Stimulated activated CD4-positive, alpha-beta T cell treated with anti-CD3 and anti-CD28 coated beads, Interleukin-2, amount 100 ng/mL, for 4 hours (primary cell): ENCODE data around the gene ZNF398.
A peak's percentile ranks its signal among the peaks of the same experiment; 100 is the strongest.

Experiments
- DNase-seq: peaks from one replicate; pipeline ENCODE4 v3.0.0-alpha.2; 2020; ENCODE audit warnings: low read depth

Gene ZNF398

GRCh38 chr7:149196151-149196704 lies 49.0 kb downstream of the ZNF398 start:
- DNase-seq: no peak

- no peak for DNase-seq
Observed at GRCh38 chr7:149196705-149197171, 49.5 kb downstream of the ZNF398 start.

DNA sequence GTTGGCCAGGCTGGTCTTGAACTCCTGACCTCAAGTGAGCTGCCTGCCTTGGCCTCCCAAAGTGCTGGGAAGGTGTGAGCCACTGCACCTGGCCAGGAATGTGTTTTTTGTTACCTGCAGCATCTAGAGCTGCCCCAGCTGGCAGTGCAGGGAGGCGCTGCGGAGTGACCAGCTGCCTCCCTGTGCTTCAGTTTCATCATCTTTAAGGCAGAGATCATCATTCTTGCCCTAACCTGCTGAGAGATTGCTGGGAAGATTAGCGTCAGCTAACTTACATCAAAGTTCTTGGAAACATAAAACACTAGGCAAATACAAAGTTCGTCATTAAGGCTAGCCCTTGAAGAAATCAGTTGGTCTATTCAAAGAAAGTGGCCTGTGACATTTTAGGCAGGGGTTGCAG lies 50.4 kb downstream of the ZNF398 start:
- no peak for DNase-seq

DNA sequence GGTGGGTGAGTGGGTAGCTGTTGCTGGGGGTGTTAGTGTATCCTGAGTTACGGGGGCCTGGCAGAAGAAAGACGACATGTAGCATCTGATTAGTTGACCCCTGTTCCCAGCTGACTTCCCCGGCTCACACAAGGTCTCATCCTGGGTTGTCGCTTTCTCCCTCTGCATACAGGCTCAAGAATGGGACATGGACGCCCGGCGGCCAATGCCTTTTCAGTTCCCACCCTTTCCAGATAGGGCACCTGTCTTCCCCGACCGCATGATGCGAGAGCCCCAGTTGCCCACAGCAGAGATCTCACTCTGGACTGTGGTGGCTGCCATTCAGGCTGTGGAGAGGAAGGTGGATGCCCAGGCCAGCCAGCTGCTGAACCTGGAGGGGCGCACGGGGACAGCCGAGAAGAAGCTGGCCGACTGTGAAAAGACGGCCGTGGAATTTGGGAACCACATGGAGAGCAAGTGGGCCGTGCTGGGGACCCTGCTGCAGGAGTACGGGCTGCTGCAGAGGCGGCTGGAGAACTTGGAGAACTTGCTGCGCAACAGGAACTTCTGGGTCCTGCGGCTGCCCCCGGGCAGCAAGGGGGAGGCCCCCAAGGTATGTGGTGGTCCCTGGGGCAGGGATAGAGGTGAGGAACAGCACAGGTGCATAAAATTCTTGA lies 51.0 kb downstream of the ZNF398 start:
- no peak for DNase-seq

DNA sequence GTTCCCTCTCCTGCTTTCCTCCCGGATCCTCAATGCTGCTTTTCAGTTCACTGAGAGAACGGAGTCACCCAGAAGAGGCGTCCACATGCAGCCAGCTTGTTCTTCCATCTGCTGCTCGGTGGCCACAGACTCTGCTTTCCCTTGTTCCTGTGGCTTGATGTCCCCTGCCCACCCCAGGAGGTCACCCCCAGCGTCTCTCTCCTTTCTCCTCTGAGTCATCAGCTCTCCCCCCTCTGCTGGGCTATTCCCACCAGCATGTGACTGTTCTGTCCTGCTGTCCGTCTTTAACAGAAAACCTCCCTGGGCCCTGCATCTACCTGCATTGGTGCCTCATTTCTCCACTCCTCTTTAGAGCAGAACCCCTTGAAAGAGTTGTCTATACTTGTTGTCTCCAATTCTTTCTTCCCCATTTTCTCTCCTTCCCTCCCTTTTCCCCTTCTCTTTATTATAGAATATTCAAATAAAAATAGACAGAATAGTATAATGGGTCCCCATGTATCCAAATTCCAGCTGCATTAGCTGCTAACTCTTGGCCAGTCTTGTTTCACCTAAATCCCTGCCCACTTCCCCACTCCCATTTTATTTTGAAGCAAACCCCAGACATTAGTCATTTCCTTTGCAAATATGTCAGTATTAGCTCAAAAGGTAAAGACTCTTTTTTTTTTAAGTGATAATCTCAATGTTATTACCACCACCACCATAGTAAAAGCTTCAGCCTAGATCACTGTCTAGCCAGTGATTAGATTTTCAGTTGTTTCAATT lies 52.2 kb downstream of the ZNF398 start:
- DNase-seq: no peak

GRCh38 chr7:149202831-149203231 lies 55.6 kb downstream of the ZNF398 start:
- DNase-seq: no peak

- DNase-seq: no peak
Observed at GRCh38 chr7:149205690-149206381, 58.6 kb downstream of the ZNF398 start.

- DNase-seq: no peak
Observed at GRCh38 chr7:149207324-149208035, 60.2 kb downstream of the ZNF398 start.

- peak; percentile 52 for DNase-seq
Observed at GRCh38 chr7:149209518-149210269, 62.4 kb downstream of the ZNF398 start.

GRCh38 chr7:149210551-149210950 lies 63.3 kb downstream of the ZNF398 start:
- DNase-seq: no peak

DNA sequence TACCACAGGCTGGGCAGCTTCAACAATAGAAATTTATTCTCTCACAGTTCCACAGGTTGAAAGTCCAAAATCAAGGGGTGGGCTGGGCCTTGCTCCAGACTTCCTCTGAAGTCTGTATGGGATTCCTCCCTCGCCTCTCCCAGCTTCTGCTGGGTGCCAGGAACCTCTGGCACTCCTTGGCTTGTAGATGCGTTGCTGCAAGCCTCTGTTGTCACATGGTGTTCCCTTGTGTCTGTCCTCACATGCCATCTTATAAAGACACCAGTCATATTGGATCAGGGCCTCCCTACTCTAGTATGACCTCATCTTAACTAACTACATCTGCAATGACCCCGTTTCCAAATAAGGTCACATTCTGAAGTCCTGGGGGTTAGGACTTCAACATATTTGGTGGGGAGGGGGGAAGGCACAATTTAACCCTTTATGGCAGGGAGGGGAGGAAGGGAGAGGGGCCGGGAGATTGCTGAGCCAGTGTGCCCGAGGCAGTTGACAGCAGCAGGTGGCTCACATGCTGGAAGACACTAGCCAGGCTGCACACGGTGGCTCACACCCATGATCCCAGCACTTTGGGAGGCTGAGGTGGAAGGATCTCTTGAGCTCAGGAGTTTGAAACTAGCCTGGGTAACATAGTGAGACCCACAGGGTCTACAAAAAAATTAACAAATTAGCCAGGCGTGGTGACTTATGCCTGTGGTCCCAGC lies 66.9 kb downstream of the ZNF398 start:
- DNase-seq: no peak

DNA sequence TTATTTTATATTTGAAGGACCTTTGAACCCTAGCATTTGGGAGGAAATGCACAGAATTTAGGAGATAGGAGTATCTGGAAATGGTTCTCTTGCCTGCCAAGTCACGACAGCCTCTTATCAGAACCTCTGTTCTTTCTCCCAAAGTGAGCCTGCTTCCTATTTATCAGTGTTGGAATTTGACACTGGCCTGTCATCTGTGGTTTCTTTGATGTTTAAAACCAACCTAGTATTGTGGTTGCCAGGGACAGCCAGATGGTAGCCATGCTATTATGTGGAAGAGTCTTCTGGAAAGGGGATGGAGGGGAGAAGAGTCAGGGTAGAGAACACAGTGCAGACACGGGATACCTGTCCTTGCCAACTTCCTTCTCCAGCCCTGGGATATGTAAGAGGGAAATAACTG lies 69.1 kb downstream of the ZNF398 start:
- no peak for DNase-seq

- DNase-seq: no peak
Observed at GRCh38 chr7:149217570-149217969, 70.3 kb downstream of the ZNF398 start.

DNA sequence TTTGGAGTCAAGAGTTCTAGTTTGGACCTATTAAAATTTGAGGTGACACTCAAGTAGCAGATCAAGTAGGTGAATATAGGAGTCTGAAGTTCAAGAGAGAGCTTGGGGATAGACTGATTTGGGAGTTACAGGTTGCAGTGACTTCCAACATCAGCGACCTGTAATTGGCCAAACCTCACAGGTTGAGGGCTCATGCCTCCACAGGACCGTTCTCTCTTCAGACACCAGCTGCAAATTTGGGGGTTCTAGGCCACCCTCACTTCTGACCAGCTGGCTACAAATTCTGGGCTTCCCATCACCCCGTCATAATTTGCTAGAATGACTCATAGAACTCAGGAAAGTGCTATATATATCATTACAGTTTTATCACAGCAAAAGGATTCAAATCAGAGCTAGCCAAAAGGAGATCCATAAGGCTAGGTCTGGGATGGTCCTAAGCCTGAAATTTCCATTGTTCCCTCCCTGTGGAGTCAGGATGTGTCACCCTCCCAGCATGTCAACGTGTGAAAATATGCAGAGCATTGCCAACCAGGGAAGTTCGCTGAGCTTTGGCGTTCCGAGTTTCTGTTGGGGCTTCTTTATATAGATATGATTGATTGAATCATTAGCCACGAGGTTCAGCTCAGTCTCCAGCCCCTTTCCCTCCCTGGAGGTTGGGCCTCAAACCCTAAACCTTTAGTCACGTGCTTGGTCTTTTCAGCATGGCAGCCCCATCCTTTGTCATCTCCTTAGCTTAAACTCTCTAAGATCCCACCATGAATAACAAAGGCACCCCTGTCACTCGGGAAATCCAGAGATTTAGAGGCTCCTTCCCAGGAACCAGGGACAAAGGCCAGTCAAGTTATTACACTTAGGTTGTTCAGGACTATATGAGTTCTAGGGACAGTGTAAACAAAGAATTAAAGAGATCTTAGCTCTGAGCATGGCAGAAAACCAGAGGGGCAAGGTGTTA lies 71.5 kb downstream of the ZNF398 start:
- DNase-seq: no peak

GRCh38 chr7:149220534-149220933 lies 73.3 kb downstream of the ZNF398 start:
- DNase-seq: no peak

- no peak for DNase-seq
Observed at GRCh38 chr7:149223176-149223575, 75.9 kb downstream of the ZNF398 start.

- DNase-seq: no peak
Observed at GRCh38 chr7:149223761-149224160, 76.5 kb downstream of the ZNF398 start.

DNA sequence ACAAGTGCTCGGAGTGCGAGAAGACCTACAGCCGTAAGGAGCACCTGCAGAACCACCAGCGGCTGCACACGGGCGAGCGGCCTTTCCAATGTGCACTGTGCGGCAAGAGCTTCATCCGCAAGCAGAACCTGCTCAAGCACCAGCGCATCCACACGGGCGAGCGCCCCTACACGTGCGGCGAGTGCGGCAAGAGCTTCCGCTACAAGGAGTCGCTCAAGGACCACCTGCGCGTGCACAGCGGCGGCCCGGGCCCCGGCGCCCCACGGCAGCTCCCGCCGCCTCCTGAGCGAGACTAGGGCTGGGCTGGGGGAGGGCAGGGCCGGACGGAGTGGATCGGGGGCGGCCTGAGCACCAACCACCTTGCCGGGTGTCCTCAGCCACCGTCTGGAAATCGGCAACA lies 77.1 kb downstream of the ZNF398 start:
- no peak for DNase-seq

DNA sequence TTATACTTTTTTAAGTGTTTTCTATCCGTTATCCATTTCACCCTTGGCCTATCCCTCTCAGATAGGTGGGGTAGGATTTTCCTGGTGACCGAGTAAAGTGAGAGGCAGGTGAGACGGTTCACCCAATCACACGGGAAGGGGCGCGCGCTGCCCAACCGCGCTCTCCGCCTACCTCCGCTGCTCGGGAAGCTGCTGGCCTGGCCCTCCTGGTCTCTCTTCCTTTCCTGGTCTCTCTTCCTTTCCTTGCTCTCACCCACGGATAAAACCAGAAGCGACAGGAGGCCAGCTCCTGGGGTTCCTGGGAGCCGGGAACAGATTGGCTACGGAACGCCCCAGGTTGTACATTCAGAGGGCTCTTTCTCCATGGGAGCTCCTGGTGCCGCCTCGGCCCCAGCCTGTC lies 77.9 kb downstream of the ZNF398 start:
- no peak for DNase-seq

- no peak for DNase-seq
Observed at GRCh38 chr7:149225656-149226055, 78.4 kb downstream of the ZNF398 start.
